ENCODE measurements around the gene SRR.

- TF ChIP-seq, protein P1, sequence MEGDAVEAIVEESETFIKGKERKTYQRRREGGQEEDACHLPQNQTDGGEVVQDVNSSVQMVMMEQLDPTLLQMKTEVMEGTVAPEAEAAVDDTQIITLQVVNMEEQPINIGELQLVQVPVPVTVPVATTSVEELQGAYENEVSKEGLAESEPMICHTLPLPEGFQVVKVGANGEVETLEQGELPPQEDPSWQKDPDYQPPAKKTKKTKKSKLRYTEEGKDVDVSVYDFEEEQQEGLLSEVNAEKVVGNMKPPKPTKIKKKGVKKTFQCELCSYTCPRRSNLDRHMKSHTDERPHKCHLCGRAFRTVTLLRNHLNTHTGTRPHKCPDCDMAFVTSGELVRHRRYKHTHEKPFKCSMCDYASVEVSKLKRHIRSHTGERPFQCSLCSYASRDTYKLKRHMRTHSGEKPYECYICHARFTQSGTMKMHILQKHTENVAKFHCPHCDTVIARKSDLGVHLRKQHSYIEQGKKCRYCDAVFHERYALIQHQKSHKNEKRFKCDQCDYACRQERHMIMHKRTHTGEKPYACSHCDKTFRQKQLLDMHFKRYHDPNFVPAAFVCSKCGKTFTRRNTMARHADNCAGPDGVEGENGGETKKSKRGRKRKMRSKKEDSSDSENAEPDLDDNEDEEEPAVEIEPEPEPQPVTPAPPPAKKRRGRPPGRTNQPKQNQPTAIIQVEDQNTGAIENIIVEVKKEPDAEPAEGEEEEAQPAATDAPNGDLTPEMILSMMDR (IDR thresholded peaks at IDR 0.05): no peak
- no peak for TF ChIP-seq POLR2A (IDR thresholded peaks at IDR 0.05)
These were observed 50.6 kb downstream of the SRR start for GRCh38 chr17:2354311-2354710.
